DOHH2 (cell line): ENCODE measurements around the gene LASP1NB.

Source experiments
- H3F3A ChIP-seq: fragments of 200-600 bp; sonication (generic), shearing (Covaris generic); 2 replicates; pipeline ENCODE4 v1.6.0; 2016; ENCODE audit warnings: antibody characterized with exemption, mild to moderate bottlenecking; ENCODE audit not compliant: control insufficient read depth, insufficient read depth
- H3K27ac ChIP-seq: fragments of 200-600 bp; sonication (generic); 2 replicates; pipeline ENCODE4 v1.5.1; 2014; ENCODE audit warnings: low read depth, mild to moderate bottlenecking, low read length, moderate library complexity
- H3K27me3 ChIP-seq: fragments of 200-600 bp; sonication (generic); 2 replicates; pipeline ENCODE4 v1.6.1; 2014; ENCODE audit warnings: mild to moderate bottlenecking, low read length, mixed read lengths; ENCODE audit not compliant: control insufficient read depth
- H3K36me3 ChIP-seq: fragments of 200-600 bp; sonication (generic); 2 replicates; pipeline ENCODE4 v1.6.1; 2014; ENCODE audit warnings: mild to moderate bottlenecking, low read length, moderate library complexity, mixed read lengths; ENCODE audit not compliant: control insufficient read depth
- H3K4me1 ChIP-seq: fragments of 200-600 bp; sonication (generic); 2 replicates; pipeline ENCODE4 v1.6.1; 2014; ENCODE audit warnings: mild to moderate bottlenecking, low read length, mixed read lengths; ENCODE audit not compliant: control insufficient read depth
- H3K4me2 ChIP-seq: fragments of 200-600 bp; sonication (generic); 2 replicates; pipeline ENCODE4 v1.6.0; 2014; ENCODE audit warnings: mild to moderate bottlenecking, low read length, moderate library complexity
- H3K4me3 ChIP-seq: fragments of 200-600 bp; sonication (generic); 2 replicates; pipeline ENCODE4 v1.5.1; 2014; ENCODE audit warnings: mild to moderate bottlenecking, low read length, mixed read lengths
- H3K79me2 ChIP-seq: fragments of 200-600 bp; sonication (generic); 2 replicates; pipeline ENCODE4 v1.6.1; 2014; ENCODE audit warnings: mild to moderate bottlenecking, low read length, mixed read lengths; ENCODE audit not compliant: control insufficient read depth
- H3K9me2 ChIP-seq: fragments of 200-600 bp; sonication (generic); replicated peaks from 2 replicates; pipeline ENCODE4 v1.6.1; 2014; ENCODE audit warnings: mild to moderate bottlenecking, low read length, mixed read lengths; ENCODE audit not compliant: control insufficient read depth
- H3K9me3 ChIP-seq: fragments of 200-600 bp; sonication (generic); 2 replicates; pipeline ENCODE4 v1.6.1; 2014; ENCODE audit warnings: antibody characterized with exemption, low read length, mixed read lengths; ENCODE audit not compliant: control insufficient read depth, insufficient read depth
- H4K20me1 ChIP-seq: fragments of 200-600 bp; sonication (generic); 2 replicates; pipeline ENCODE4 v1.6.0; 2014; ENCODE audit warnings: low read depth, mild to moderate bottlenecking, antibody characterized with exemption, low read length, moderate library complexity; ENCODE audit not compliant: control insufficient read depth, insufficient read depth
- CTCF ChIP-seq: fragments of 200-600 bp; sonication (generic); IDR thresholded peaks from one replicate; pipeline ENCODE4 v1.5.1; 2014; ENCODE audit warnings: antibody characterized with exemption, mild to moderate bottlenecking, low read depth, low read length; ENCODE audit not compliant: poor library complexity, severe bottlenecking
- EZH2phosphoT487 ChIP-seq: fragments of 200-600 bp; sonication (generic); IDR thresholded peaks from 2 replicates; pipeline ENCODE4 v1.6.1; 2017; ENCODE audit warnings: borderline replicate concordance, mild to moderate bottlenecking, antibody characterized with exemption, low read length, moderate library complexity, mixed read lengths

Gene LASP1NB

GRCh38 chr17:38940404-38940803 lies 15.0 kb downstream of the LASP1NB start:
- Histone ChIP-seq H3K36me3 (no peaks in the 10 kb centered on the region), H3K79me2 (no peaks in the 10 kb centered on the region), H3F3A (peaks cover 9% of the 10 kb centered on the region), H3K27ac (no peak overlapping the region), H3K4me2 (no peak overlapping the region), H3K9me2 (no peaks in the 10 kb centered on the region), H3K27me3 (peaks cover 10% of the 10 kb centered on the region), H3K4me3 (no peak overlapping the region), H3K4me1 (peaks cover 21% of the 10 kb centered on the region), H4K20me1 (no peaks in the 10 kb centered on the region), H3K9me3 (no peaks in the 10 kb centered on the region)
- TF ChIP-seq CTCF (no peak), EZH2phosphoT487 (no peak)

- Histone ChIP-seq H3K36me3 (no peaks in the 10 kb centered on the region), H3K4me2 (peak overlapping the region; percentile 63), H3K27ac (peak overlapping the region; percentile 44), H3K79me2 (no peaks in the 10 kb centered on the region), H3F3A (peaks cover 9% of the 10 kb centered on the region; the same call in 1 of the 2 replicates), H3K4me1 (peaks cover 21% of the 10 kb centered on the region), H3K9me3 (no peaks in the 10 kb centered on the region), H3K9me2 (no peaks in the 10 kb centered on the region), H3K27me3 (no peaks in the 10 kb centered on the region), H4K20me1 (no peaks in the 10 kb centered on the region), H3K4me3 (peak overlapping the region; percentile 30)
- TF ChIP-seq EZH2phosphoT487 (no peak), CTCF (no peak)
These were observed 17.4 kb downstream of the LASP1NB start for GRCh38 chr17:38942696-38943334.

- Histone ChIP-seq H3K27ac (no peak overlapping the region), H4K20me1 (no peaks in the 10 kb centered on the region), H3F3A (peaks cover 9% of the 10 kb centered on the region; the same call in 1 of the 2 replicates), H3K9me2 (no peaks in the 10 kb centered on the region), H3K79me2 (no peaks in the 10 kb centered on the region), H3K36me3 (no peaks in the 10 kb centered on the region), H3K4me2 (peak overlapping the region; percentile 49), H3K9me3 (no peaks in the 10 kb centered on the region), H3K4me1 (peaks cover 17% of the 10 kb centered on the region), H3K27me3 (no peaks in the 10 kb centered on the region), H3K4me3 (no peak overlapping the region)
- TF ChIP-seq EZH2phosphoT487 (no peak), CTCF (no peak)
These were observed 18.2 kb downstream of the LASP1NB start for GRCh38 chr17:38943607-38944006.
